H1 (cell line): Measurements from ENCODE around the gene KLHL17.

Experiments used
- BACH1 ChIP-seq: IDR thresholded peaks from 2 replicates; pipeline ENCODE4 v1.6.1; 2012; ENCODE audit warnings: low read length, improper control_type of control experiment
- CBX8 ChIP-seq: fragments of 300-800, 300-1000 bp; sonication (generic); IDR thresholded peaks from 2 replicates; pipeline ENCODE4 v1.7.1; 2016; ENCODE audit warnings: low read depth, low read length, borderline replicate concordance
- CHD2 ChIP-seq: IDR thresholded peaks from 2 replicates; pipeline ENCODE4 v1.6.1; 2012; ENCODE audit warnings: low read length, improper control_type of control experiment
- EZH2 ChIP-seq: fragments of 200-600 bp; sonication (generic); IDR thresholded peaks from 2 replicates; pipeline ENCODE4 v1.7.1; 2012; ENCODE audit warnings: low read depth, mild to moderate bottlenecking, moderate library complexity, low read length, inconsistent platforms; ENCODE audit not compliant: severe bottlenecking
- JUN ChIP-seq: IDR thresholded peaks from 2 replicates; pipeline ENCODE4 v1.6.1; 2011; ENCODE audit warnings: low read depth, mild to moderate bottlenecking, improper control_type of control experiment, low read length
- NRF1 ChIP-seq: IDR thresholded peaks from 2 replicates; pipeline ENCODE4 v1.6.1; 2011; ENCODE audit warnings: mild to moderate bottlenecking, low read depth, low read length, improper control_type of control experiment
- POLR2A ChIP-seq, 2 experiments: IDR thresholded peaks; 1 replicate in 1 of 2; 2 replicates in 1 of 2; pipeline ENCODE4 v1.6.1; 2011; ENCODE audit warnings: low read depth in 2 of 2, low read length in 2 of 2, mild to moderate bottlenecking in 2 of 2; ENCODE audit errors: control extremely low read depth in 1 of 2
- RBBP5 ChIP-seq: IDR thresholded peaks from 2 replicates; pipeline ENCODE4 v1.7.1; 2012; ENCODE audit warnings: low read depth, mild to moderate bottlenecking, inconsistent platforms, low read length, moderate library complexity, borderline replicate concordance
- RXRA ChIP-seq: IDR thresholded peaks from 2 replicates; pipeline ENCODE4 v1.6.1; 2011; ENCODE audit warnings: low read depth, mild to moderate bottlenecking, low read length, moderate library complexity; ENCODE audit not compliant: insufficient read depth
- YY1 ChIP-seq: IDR thresholded peaks from 2 replicates; pipeline ENCODE4 v1.6.1; 2011; ENCODE audit warnings: low read depth, mild to moderate bottlenecking, low read length
- ZNF274 ChIP-seq: IDR thresholded peaks from 2 replicates; pipeline ENCODE4 v1.7.0; 2012; ENCODE audit warnings: low read length, borderline replicate concordance; ENCODE audit errors: extremely low read depth
- TF ChIP-seq, protein P1 (sequence below): IDR thresholded peaks from 2 replicates; pipeline ENCODE4 v1.6.1; 2011; ENCODE audit warnings: low read length, improper control_type of control experiment
- TF ChIP-seq, protein P2 (sequence below), 3 experiments: IDR thresholded peaks; 1 replicate in 2 of 3; 2 replicates in 1 of 3; pipeline versions ENCODE4 v1.5.1 to v1.6.1; 2011; ENCODE audit warnings: low read length in 3 of 3, mild to moderate bottlenecking in 3 of 3, inconsistent platforms in 2 of 3, low read depth in 1 of 3, moderate library complexity in 1 of 3; ENCODE audit not compliant: insufficient read depth in 1 of 3; ENCODE audit errors: control extremely low read depth in 1 of 3

DNA sequence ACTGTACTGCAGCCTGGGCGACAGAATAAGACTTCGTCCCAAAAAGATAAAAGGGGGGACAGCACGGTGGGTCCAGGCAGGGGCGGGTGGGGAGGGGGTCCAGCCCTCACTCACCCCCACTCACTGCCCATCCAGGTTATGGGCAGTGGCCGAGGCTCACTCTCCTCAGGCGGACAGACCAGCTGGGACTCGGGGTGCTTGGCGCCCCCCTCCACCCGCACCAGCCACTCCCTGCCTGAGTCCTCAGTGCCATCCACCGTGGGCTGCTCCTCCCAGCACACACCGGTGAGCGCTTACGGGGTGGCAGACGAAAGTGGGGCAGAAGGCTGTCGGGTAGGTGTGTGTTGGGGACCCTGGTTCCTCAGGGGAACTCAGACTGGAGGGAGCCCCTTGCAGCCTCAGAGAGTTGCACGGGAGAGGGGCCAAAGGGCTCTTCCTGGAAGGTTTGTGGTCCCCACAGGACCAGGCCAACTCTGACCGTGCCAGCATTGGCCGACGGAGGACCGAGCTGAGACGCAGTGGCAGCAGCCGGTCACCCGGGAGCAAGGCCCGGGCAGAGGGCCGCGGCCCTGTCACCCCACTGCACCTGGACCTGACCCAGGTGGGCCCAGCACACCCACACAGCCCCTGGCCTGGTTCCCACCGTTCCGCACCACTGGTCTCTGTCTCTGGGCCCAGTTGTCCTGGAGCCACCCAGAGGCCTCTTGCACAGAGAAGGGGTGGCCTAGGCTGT is 12.5 kb downstream of the KLHL17 start:
- TF ChIP-seq, protein P1, sequence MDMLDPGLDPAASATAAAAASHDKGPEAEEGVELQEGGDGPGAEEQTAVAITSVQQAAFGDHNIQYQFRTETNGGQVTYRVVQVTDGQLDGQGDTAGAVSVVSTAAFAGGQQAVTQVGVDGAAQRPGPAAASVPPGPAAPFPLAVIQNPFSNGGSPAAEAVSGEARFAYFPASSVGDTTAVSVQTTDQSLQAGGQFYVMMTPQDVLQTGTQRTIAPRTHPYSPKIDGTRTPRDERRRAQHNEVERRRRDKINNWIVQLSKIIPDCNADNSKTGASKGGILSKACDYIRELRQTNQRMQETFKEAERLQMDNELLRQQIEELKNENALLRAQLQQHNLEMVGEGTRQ, result no peak
- TF ChIP-seq, protein P2, sequence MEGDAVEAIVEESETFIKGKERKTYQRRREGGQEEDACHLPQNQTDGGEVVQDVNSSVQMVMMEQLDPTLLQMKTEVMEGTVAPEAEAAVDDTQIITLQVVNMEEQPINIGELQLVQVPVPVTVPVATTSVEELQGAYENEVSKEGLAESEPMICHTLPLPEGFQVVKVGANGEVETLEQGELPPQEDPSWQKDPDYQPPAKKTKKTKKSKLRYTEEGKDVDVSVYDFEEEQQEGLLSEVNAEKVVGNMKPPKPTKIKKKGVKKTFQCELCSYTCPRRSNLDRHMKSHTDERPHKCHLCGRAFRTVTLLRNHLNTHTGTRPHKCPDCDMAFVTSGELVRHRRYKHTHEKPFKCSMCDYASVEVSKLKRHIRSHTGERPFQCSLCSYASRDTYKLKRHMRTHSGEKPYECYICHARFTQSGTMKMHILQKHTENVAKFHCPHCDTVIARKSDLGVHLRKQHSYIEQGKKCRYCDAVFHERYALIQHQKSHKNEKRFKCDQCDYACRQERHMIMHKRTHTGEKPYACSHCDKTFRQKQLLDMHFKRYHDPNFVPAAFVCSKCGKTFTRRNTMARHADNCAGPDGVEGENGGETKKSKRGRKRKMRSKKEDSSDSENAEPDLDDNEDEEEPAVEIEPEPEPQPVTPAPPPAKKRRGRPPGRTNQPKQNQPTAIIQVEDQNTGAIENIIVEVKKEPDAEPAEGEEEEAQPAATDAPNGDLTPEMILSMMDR (IDR thresholded peaks at IDR 0.05; ENCODE audit: control extremely low read depth in 1 of 3, insufficient read depth in 1 of 3, low read depth in 1 of 3, low read length in 3 of 3), result no peak
- no peak for TF ChIP-seq EZH2
- no peak for TF ChIP-seq POLR2A (IDR thresholded peaks at IDR 0.05; ENCODE audit: control extremely low read depth in 1 of 2, low read depth in 2 of 2, low read length in 2 of 2)
- no peak for TF ChIP-seq ZNF274
- no peak for TF ChIP-seq BACH1
- no peak for TF ChIP-seq JUN
- no peak for TF ChIP-seq CBX8
- TF ChIP-seq RBBP5, result no peak
- TF ChIP-seq NRF1, result no peak
- no peak for TF ChIP-seq RXRA
- no peak for TF ChIP-seq YY1
- no peak for TF ChIP-seq CHD2
